NCI-H2171 (cell line): Measurements from ENCODE around the gene TMEM245.
"Not testable (repeated sequence)": the region's sequence is repeated elsewhere in the genome, so short reads cannot be mapped to it uniquely, and the experiment has no call there.

Source experiments
- DNase-seq: peaks from one replicate; lab custom pipeline; 2025; lab: John Stamatoyannopoulos, UW

The TMEM245 gene

DNA sequence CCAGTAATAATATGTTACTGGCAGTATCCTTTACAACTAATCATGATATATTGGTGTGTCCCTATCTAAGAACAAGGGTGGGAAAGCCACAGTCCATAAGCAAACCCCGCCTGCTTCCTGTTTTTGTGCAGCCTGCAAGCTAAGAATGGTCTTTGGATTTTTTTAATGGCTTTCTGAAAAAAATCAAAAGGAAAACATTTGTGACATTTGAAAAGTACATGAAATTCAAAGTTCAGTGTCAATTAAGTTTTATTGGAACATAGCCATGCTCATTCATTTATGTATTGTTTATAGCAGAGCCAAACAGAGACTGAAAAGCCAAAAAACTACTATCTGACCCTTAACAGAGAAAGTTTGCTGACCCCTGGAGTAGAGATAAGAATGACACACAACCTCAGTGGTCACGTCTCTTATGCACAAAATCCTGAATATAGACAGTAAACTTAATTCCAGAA lies 12.8 kb upstream of the TMEM245 start:
- DNase-seq = no peak

GRCh38 chr9:109129470-109130197 lies 9.9 kb upstream of the TMEM245 start:
- no peak for DNase-seq

GRCh38 chr9:109126671-109127070 lies 6.9 kb upstream of the TMEM245 start:
- DNase-seq = not testable (repeated sequence)

DNA sequence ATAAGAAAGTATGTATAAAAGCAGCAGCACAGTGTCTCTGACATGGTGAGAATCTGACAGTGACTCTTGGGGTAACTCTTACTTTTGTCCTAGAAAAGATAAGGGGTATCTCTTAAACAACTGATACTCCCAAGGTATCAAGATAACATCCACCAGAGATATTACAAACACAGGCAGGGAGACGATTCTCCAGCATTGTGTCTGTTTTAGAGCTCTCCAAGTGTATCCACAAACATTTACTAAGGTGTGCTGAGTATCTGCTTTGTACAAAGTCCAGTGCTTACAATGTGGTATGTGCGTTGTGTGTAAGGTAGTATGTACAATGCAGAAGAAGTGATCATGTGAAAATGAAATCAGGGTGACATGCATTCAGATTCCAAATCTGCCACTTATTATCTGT lies 4.4 kb upstream of the TMEM245 start:
- DNase-seq = no peak

- DNase-seq = no peak
Observed at GRCh38 chr9:109122726-109123621, 3.2 kb upstream of the TMEM245 start.

GRCh38 chr9:109121232-109121796 lies 1.6 kb upstream of the TMEM245 start:
- DNase-seq = no peak

GRCh38 chr9:109120204-109120789 lies 550 bp upstream of the TMEM245 start:
- DNase-seq = no peak

GRCh38 chr9:109118808-109119438 lies 824 bp downstream of the TMEM245 start:
- DNase-seq = no peak

GRCh38 chr9:109117856-109118807 lies 1.6 kb downstream of the TMEM245 start:
- no peak for DNase-seq

- no peak for DNase-seq
Observed at GRCh38 chr9:109115931-109116526, 3.7 kb downstream of the TMEM245 start.

GRCh38 chr9:109114670-109115069 lies 5.1 kb downstream of the TMEM245 start:
- DNase-seq = no peak

- no peak for DNase-seq
Observed at GRCh38 chr9:109113892-109114609, 5.7 kb downstream of the TMEM245 start.

DNA sequence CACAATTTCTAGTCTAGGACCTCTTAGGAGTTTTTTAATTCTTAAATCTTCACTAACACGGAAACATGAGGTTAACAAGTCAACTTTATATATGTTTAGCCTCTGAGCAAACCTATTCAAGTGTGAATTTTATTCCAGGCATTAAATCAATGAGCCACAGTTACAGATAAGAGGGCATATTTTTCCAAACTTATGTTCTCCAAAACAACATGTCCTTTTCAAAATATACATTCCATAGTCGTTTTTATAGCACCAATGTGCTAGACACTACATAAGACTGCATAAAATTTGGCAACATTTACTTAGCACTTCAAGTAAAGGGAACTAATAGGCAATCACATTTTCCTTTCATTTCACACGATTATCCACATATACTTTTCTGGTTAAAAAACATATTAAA lies 6.5 kb downstream of the TMEM245 start:
- DNase-seq = no peak

- no peak for DNase-seq
Observed at GRCh38 chr9:109110329-109111021, 9.3 kb downstream of the TMEM245 start.

DNA sequence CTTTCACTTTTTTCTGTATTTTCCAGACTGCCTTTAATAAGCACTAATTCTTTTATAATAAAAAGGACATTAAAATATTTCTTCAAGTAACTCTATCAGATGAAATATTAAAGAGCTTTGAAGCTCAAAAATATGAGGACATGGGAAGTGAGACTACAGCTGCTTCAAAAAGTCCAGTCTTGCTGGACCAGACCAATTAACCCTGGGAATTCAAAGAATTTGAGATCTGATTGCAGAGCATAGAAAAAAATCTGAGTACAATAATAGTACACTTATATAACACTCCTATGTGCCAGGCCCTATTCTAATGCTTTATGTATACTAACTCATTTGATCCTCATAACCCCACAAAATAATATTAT lies 9.8 kb downstream of the TMEM245 start:
- no peak for DNase-seq

GRCh38 chr9:109108318-109108717 lies 11.4 kb downstream of the TMEM245 start:
- DNase-seq = no peak

DNA sequence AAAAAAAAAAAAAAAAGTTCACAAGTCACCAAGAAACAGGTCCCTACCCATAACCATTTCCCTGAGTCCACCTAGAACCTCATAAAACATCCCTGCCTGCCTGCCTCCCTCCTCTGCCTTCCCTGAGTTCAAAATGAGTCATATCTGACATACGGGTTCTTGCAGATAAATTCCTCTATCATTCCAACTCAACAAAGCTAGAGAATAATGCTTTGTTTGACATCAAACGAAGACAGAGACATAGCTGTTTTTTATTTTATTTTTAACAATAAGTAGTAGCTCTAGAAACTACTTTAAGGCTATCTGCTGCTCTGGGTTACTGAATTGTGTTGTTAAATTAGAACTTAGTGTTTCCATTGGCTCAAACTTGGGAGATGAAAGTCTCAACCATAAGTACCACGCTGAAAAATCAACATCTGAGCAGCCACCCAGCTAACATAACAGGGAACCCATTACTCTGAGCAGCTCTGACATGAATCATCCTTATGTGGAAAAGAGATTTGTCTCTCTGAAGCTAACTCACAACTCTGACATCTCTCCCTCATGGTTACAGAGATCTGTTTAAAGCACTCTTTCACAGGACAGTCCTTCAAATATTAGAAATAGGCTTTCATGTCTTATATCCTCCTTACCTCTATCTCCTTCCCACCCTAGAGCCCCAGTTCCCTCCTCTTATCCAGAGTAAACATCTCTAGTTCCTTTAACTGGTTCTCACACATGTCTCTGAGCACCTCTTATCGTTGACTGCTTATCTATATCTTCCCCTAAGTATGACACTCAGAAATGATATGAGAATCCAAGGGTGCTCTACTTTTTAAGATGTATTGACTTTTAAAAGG lies 12.1 kb downstream of the TMEM245 start:
- no peak for DNase-seq

GRCh38 chr9:109101810-109102209 lies 17.9 kb downstream of the TMEM245 start:
- DNase-seq = no peak
